ENCODE results near the gene COL28A1. TPM values are rescaled to one million over a fixed set of nuclear protein-coding genes. Genes with fewer than 3 reads are reported as not detected.
A peak's percentile ranks its signal among the peaks of the same experiment; 100 is the strongest.

Gene COL28A1
- total and polyA plus RNA-seq, 5 donors, result 3.8 to 5.8 (median 4.6) TPM

- Histone ChIP-seq H3K27ac (ENCODE audit: low read length) (no peak overlapping the region), H3K9me3 (ENCODE audit: control insufficient read depth, low read length) (no peaks in the 10 kb centered on the region), H3K27me3 (ENCODE audit: control insufficient read depth, insufficient read depth) (no peaks in the 10 kb centered on the region), H3K4me3 (ENCODE audit: low read length) (no peak overlapping the region), H3K4me1 (ENCODE audit: control insufficient read depth, insufficient read depth, low read length) (peaks cover 2% of the 10 kb centered on the region)
- ATAC-seq, result no peak
- WGBS, result 61% methylated on average over 5 of the region's 5 CpGs
- no peak for DNase-seq
- intact Hi-C loops (cut with DNase I), result no loop called here
These were observed 33.4 kb upstream of the COL28A1 start for GRCh38 chr7:7569081-7569527.

- DNase-seq (no peak), ATAC-seq (no peak)
- intact Hi-C loops (cut with DNase I), result no loop called here
- Histone ChIP-seq H3K4me1 (ENCODE audit: control insufficient read depth, insufficient read depth, low read length) (peaks cover 2% of the 10 kb centered on the region), H3K27ac (ENCODE audit: low read length) (no peak overlapping the region), H3K27me3 (ENCODE audit: control insufficient read depth, insufficient read depth) (no peaks in the 10 kb centered on the region), H3K9me3 (ENCODE audit: control insufficient read depth, low read length) (no peaks in the 10 kb centered on the region), H3K4me3 (ENCODE audit: low read length) (peak overlapping the region; percentile 71)
- 79% methylated on average over 4 of the region's 4 CpGs for WGBS
These were observed 32.9 kb upstream of the COL28A1 start for GRCh38 chr7:7568553-7568952.

- WGBS, result 68% methylated on average over 2 of the region's 2 CpGs
- intact Hi-C loops (cut with DNase I), result no loop called here
These were observed 32.3 kb upstream of the COL28A1 start for GRCh38 chr7:7567898-7568531.

GRCh38 chr7:7566651-7567611 is 31.3 kb upstream of the COL28A1 start, which contains the start of gene MIOS:
MIOS (plus strand) TSS chr7:7566884; CDS start chr7:7572476, 5,592 bp downstream.
- Histone ChIP-seq H3K27ac (ENCODE audit: low read length) (peak within 1 kb of the TSS; percentile 72), H3K27me3 (ENCODE audit: control insufficient read depth, insufficient read depth) (no peaks in the 10 kb centered on the region), H3K4me1 (ENCODE audit: control insufficient read depth, insufficient read depth, low read length) (peaks cover 2% of the 10 kb centered on the region), H3K9me3 (ENCODE audit: control insufficient read depth, low read length) (no peaks in the 10 kb centered on the region), H3K4me3 (ENCODE audit: low read length) (peak within 1 kb of the TSS; percentile 71)
- peak; percentile 91 to 96 (median 94) for DNase-seq
- intact Hi-C loops (cut with DNase I), result no loop called here
- WGBS, result under 1% methylated on average over 96 of the region's 96 CpGs
- ATAC-seq, result peak; percentile 98

More at GRCh38 chr7:7567898-7568531, 32.3 kb upstream of the COL28A1 start:
- DNase-seq, result no peak
- H3K4me3 ChIP-seq (ENCODE audit: low read length), result peak overlapping the region; percentile 71
- H3K4me1 ChIP-seq (ENCODE audit: control insufficient read depth, insufficient read depth, low read length), result peaks cover 2% of the 10 kb centered on the region
- H3K9me3 ChIP-seq (ENCODE audit: control insufficient read depth, low read length), result no peaks in the 10 kb centered on the region
- H3K27me3 ChIP-seq (ENCODE audit: control insufficient read depth, insufficient read depth), result no peaks in the 10 kb centered on the region
- no peak overlapping the region for H3K27ac ChIP-seq (ENCODE audit: low read length)
- no peak for ATAC-seq

GRCh38 chr7:7565746-7566650 is 30.3 kb upstream of the COL28A1 start:
- intact Hi-C loops (cut with DNase I), result no loop called here
- peak; percentile 2 to 31 for ATAC-seq
- DNase-seq, result peak; percentile 15 to 61 (median 53)
- Histone ChIP-seq H3K9me3 (ENCODE audit: control insufficient read depth, low read length) (no peaks in the 10 kb centered on the region), H3K4me1 (ENCODE audit: control insufficient read depth, insufficient read depth, low read length) (peaks cover 2% of the 10 kb centered on the region), H3K4me3 (ENCODE audit: low read length) (peak overlapping the region; percentile 71), H3K27me3 (ENCODE audit: control insufficient read depth, insufficient read depth) (no peaks in the 10 kb centered on the region), H3K27ac (ENCODE audit: low read length) (peak overlapping the region; percentile 72)
- WGBS, result 92% methylated on average over 26 of the region's 26 CpGs

GRCh38 chr7:7565018-7565680 is 29.5 kb upstream of the COL28A1 start:
- H3K4me1 ChIP-seq (ENCODE audit: control insufficient read depth, insufficient read depth, low read length), result peaks cover 2% of the 10 kb centered on the region
- intact Hi-C loops (cut with DNase I), result no loop called here
- WGBS, result 94% methylated on average over 4 of the region's 4 CpGs

GRCh38 chr7:7564323-7564780 is 28.7 kb upstream of the COL28A1 start:
- H3K27me3 ChIP-seq (ENCODE audit: control insufficient read depth, insufficient read depth), result no peaks in the 10 kb centered on the region
- WGBS, result 76% methylated on average over 3 of the region's 3 CpGs
- no peak overlapping the region for H3K27ac ChIP-seq (ENCODE audit: low read length)
- H3K4me1 ChIP-seq (ENCODE audit: control insufficient read depth, insufficient read depth, low read length), result peaks cover 2% of the 10 kb centered on the region
- H3K4me3 ChIP-seq (ENCODE audit: low read length), result no peak overlapping the region
- no peak for ATAC-seq
- intact Hi-C loops (cut with DNase I), result no loop called here
- H3K9me3 ChIP-seq (ENCODE audit: control insufficient read depth, low read length), result no peaks in the 10 kb centered on the region
- DNase-seq, result no peak

More at GRCh38 chr7:7565018-7565680, 29.5 kb upstream of the COL28A1 start:
- DNase-seq (no peak), ATAC-seq (no peak)
- no peaks in the 10 kb centered on the region for H3K27me3 ChIP-seq (ENCODE audit: control insufficient read depth, insufficient read depth)
- H3K9me3 ChIP-seq (ENCODE audit: control insufficient read depth, low read length), result no peaks in the 10 kb centered on the region
- no peak overlapping the region for H3K4me3 ChIP-seq (ENCODE audit: low read length)
- H3K27ac ChIP-seq (ENCODE audit: low read length), result no peak overlapping the region

GRCh38 chr7:7563813-7564212 is 28.1 kb upstream of the COL28A1 start:
- Histone ChIP-seq H3K27ac (ENCODE audit: low read length) (no peak overlapping the region), H3K4me1 (ENCODE audit: control insufficient read depth, insufficient read depth, low read length) (peaks cover 2% of the 10 kb centered on the region), H3K4me3 (ENCODE audit: low read length) (no peak overlapping the region), H3K27me3 (ENCODE audit: control insufficient read depth, insufficient read depth) (no peaks in the 10 kb centered on the region), H3K9me3 (ENCODE audit: control insufficient read depth, low read length) (no peaks in the 10 kb centered on the region)
- ATAC-seq, result no peak
- no peak for DNase-seq
- intact Hi-C loops (cut with DNase I), result no loop called here

- H3K9me3 ChIP-seq (ENCODE audit: control insufficient read depth, low read length), result no peaks in the 10 kb centered on the region
- DNase-seq (no peak), ATAC-seq (no peak)
- WGBS, result 91% methylated on average over 5 of the region's 5 CpGs
- no peak overlapping the region for H3K4me3 ChIP-seq (ENCODE audit: low read length)
- no peak overlapping the region for H3K27ac ChIP-seq (ENCODE audit: low read length)
- no peaks in the 10 kb centered on the region for H3K4me1 ChIP-seq (ENCODE audit: control insufficient read depth, insufficient read depth, low read length)
- no peaks in the 10 kb centered on the region for H3K27me3 ChIP-seq (ENCODE audit: control insufficient read depth, insufficient read depth)
- intact Hi-C loops (cut with DNase I), result no loop called here
These were observed 27.6 kb upstream of the COL28A1 start for GRCh38 chr7:7563269-7563668.

- 86% methylated on average over 3 of the region's 3 CpGs for WGBS
- H3K9me3 ChIP-seq (ENCODE audit: control insufficient read depth, low read length), result no peaks in the 10 kb centered on the region
- no peak overlapping the region for H3K27ac ChIP-seq (ENCODE audit: low read length)
- H3K4me1 ChIP-seq (ENCODE audit: control insufficient read depth, insufficient read depth, low read length), result no peaks in the 10 kb centered on the region
- no peak overlapping the region for H3K4me3 ChIP-seq (ENCODE audit: low read length)
- no peak for DNase-seq
- ATAC-seq, result no peak
- no peaks in the 10 kb centered on the region for H3K27me3 ChIP-seq (ENCODE audit: control insufficient read depth, insufficient read depth)
- intact Hi-C loops (cut with DNase I), result no loop called here
These were observed 27.1 kb upstream of the COL28A1 start for GRCh38 chr7:7562736-7563135.

Measured in right cardiac atrium (tissue), 5 donors.